ENCODE measurements around the gene MED13L. TPM values are rescaled to one million over a fixed set of nuclear protein-coding genes. Genes with fewer than 3 reads are reported as not detected.

Gene MED13L
- polyA plus RNA-seq, 1 donor from 2014 or later: 10.7 TPM

- Mint-ChIP-seq H3K27me3 (no peaks in the 10 kb centered on the region), H3K4me3 (peak overlapping the region in 1 of 4 donors; percentile 44), H3K9me3 (no peaks in the 10 kb centered on the region), H3K4me1 (peaks cover 33 to 52% (median 46%) of the 10 kb centered on the region in 3 donors), H3K36me3 (no peaks in the 10 kb centered on the region), H3K27ac (peak overlapping the region in 1 of 3 donors; percentile 60)
Measured at GRCh38 chr12:116166306-116166705, 111.2 kb downstream of the MED13L start.

DNA sequence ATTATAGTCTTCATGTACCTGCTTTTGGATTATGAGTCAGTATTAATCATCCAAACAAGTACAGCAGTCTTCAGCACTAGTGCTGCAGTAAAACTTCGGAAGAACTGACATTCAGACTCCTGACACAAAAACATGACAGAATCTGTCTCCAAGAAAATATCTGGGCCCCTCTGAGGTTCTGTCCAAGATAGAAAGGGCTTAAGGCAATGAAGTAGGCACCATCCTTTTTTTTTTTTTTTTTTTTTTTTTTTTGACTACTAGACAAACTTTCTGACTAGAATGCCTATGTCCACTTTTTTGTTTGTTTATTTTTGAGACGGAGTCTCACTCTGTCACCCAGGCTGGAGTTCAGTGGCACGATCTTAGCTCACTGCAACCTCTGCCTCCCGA is 112.5 kb downstream of the MED13L start:
- no peaks in the 10 kb centered on the region for H3K36me3 Mint-ChIP-seq
- peak overlapping the region in 2 of 3 donors; percentile 43 to 53 for H3K27ac Mint-ChIP-seq
- H3K9me3 Mint-ChIP-seq: no peaks in the 10 kb centered on the region
- no peaks in the 10 kb centered on the region for H3K27me3 Mint-ChIP-seq
- H3K4me1 Mint-ChIP-seq: peaks cover 35 to 51% (median 48%) of the 10 kb centered on the region in 3 donors
- no peak overlapping the region for H3K4me3 Mint-ChIP-seq

DNA sequence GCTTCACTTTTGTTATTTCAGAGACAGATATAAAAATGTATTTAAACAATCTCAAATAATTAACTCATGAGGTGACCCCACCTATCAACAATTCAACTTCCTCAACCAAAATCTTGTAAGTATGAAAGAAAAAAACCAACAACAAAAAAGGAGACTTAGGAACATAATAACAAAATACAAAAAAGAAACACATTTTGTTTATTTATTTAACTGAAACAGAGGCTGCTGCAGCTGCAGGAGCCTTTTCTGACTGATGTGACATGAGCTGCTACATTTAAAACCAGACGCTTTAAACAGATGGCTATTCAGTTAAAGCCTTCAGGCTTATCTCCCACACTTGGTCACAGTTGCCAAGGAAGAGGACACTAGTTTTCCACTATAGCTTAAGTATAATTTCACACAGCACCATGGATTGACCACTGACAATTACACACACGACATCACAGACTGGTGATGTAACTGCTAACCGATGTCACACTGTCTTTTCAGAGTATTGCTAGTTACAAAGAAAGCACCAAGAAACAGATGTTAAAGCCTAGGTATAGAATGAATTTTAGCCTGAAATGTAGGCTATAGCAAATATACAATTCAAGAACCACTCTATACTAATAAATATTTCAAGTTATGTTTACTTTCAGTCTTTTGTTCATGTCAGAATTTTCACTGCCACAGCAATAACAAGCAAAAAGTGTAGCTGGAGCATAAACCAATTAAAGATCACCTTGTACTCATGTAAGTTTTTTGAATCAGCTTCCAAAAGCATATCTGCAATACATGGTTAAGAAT is 113.0 kb downstream of the MED13L start:
- Mint-ChIP-seq H3K4me1 (peaks cover 33 to 48% (median 44%) of the 10 kb centered on the region in 3 donors), H3K36me3 (no peaks in the 10 kb centered on the region), H3K4me3 (no peak overlapping the region), H3K9me3 (no peaks in the 10 kb centered on the region), H3K27me3 (no peaks in the 10 kb centered on the region), H3K27ac (peak overlapping the region in 1 of 3 donors; percentile 40)

GRCh38 chr12:116162071-116162470 is 115.4 kb downstream of the MED13L start:
- H3K4me3 Mint-ChIP-seq: peak overlapping the region in 1 of 4 donors; percentile 56
- H3K27me3 Mint-ChIP-seq: no peaks in the 10 kb centered on the region
- peaks cover 36 to 62% (median 58%) of the 10 kb centered on the region in 3 donors for H3K4me1 Mint-ChIP-seq
- H3K36me3 Mint-ChIP-seq: no peaks in the 10 kb centered on the region
- H3K9me3 Mint-ChIP-seq: no peaks in the 10 kb centered on the region
- H3K27ac Mint-ChIP-seq: no peak overlapping the region

- no peaks in the 10 kb centered on the region for H3K36me3 Mint-ChIP-seq
- no peak overlapping the region for H3K4me3 Mint-ChIP-seq
- H3K9me3 Mint-ChIP-seq: no peaks in the 10 kb centered on the region
- no peak overlapping the region for H3K27ac Mint-ChIP-seq
- H3K4me1 Mint-ChIP-seq: peaks cover 40 to 61% (median 60%) of the 10 kb centered on the region in 3 donors
- H3K27me3 Mint-ChIP-seq: no peaks in the 10 kb centered on the region
Measured at GRCh38 chr12:116161588-116161987, 115.9 kb downstream of the MED13L start.

DNA sequence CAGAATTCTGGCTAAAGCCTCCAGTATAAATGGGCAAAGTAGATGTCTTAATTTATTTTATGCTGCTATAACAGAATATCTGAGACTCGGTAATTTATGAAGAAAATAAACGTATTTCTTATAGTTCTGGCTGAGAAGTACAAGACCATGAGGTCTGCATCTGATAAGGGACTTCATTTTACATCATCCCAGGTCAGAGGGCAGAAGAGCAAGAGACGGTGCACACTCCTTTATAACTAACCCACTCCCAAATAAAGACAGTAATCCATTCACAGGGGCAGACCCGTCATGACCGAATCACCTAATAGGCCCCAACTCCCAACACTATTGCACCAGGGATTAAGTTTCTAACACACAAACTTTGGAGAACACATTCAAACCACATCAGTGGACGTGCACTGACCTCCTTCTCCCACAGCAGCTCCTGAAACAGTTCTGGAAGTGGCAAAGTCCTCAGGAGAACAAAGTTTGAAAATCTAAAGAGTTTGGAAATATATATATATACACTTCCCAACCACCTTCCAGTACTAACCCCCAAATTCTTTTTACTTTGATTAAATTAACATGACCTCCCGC is 116.5 kb downstream of the MED13L start:
- no peaks in the 10 kb centered on the region for H3K9me3 Mint-ChIP-seq

GRCh38 chr12:116160231-116160630 is 117.3 kb downstream of the MED13L start:
- Mint-ChIP-seq H3K4me1 (peaks cover 34 to 52% (median 49%) of the 10 kb centered on the region in 3 donors), H3K27me3 (no peaks in the 10 kb centered on the region), H3K36me3 (no peaks in the 10 kb centered on the region), H3K9me3 (no peaks in the 10 kb centered on the region), H3K27ac (no peak overlapping the region), H3K4me3 (no peak overlapping the region)

More for the DNA sequence above, 116.5 kb downstream of the MED13L start:
- Mint-ChIP-seq H3K4me1 (peaks cover 38 to 59% (median 56%) of the 10 kb centered on the region in 3 donors), H3K36me3 (no peaks in the 10 kb centered on the region), H3K27me3 (no peaks in the 10 kb centered on the region), H3K4me3 (no peak overlapping the region), H3K27ac (no peak overlapping the region)

DNA sequence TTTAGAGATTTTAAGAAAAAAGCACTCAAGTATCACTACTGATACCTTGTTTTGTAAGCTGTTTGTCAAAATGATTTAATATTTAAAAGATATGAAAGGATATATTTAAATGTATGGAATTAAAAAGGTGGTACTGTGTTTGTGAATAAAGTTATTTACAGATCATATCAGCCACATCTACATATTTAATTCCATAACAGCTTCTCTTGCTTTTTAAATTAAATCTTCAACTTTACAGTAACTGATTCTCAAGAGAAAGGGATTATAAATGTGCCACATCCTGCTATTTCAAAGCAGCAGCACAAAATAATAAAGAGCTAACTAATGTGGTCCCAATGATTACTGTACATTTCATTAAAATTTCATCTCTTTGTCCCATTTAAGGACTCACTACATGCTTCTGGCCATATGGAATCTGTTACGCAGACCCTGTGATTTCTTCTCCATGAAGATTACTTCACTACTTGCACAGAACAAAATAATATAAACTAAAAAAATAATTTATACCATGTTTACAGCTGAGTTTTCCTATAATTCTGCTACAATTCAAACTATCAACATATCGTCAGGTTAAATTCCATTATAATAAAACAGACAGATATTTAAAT is 117.8 kb downstream of the MED13L start:
- Mint-ChIP-seq H3K4me3 (no peak overlapping the region), H3K4me1 (peaks cover 30 to 48% (median 46%) of the 10 kb centered on the region in 3 donors), H3K27me3 (no peaks in the 10 kb centered on the region)

DNA sequence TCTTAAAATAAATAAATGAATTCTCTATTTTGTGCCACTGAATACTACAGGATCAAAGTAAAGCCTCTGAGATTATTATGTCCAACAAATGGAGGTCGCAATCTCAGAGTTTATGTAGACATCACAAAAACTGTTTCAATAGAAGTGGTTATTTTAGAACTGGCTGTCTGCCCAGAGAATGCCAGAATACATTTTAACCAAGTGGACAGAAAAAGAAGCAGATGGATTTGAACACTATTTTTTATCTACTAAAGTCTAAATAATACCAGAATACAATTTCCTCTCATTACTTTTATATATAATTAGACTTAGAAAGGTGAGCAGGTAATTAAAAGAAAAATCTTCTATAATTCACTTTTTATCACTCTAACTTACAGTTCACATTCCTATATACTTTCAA is 118.3 kb downstream of the MED13L start:
- H3K27ac Mint-ChIP-seq: no peak overlapping the region
- no peaks in the 10 kb centered on the region for H3K27me3 Mint-ChIP-seq
- no peaks in the 10 kb centered on the region for H3K36me3 Mint-ChIP-seq
- H3K4me1 Mint-ChIP-seq: peaks cover 28 to 44% (median 40%) of the 10 kb centered on the region in 3 donors
- H3K4me3 Mint-ChIP-seq: no peak overlapping the region
- H3K9me3 Mint-ChIP-seq: no peaks in the 10 kb centered on the region

More for the DNA sequence above, 117.8 kb downstream of the MED13L start:
- Mint-ChIP-seq H3K27ac (no peak overlapping the region), H3K36me3 (no peaks in the 10 kb centered on the region), H3K9me3 (no peaks in the 10 kb centered on the region)

DNA sequence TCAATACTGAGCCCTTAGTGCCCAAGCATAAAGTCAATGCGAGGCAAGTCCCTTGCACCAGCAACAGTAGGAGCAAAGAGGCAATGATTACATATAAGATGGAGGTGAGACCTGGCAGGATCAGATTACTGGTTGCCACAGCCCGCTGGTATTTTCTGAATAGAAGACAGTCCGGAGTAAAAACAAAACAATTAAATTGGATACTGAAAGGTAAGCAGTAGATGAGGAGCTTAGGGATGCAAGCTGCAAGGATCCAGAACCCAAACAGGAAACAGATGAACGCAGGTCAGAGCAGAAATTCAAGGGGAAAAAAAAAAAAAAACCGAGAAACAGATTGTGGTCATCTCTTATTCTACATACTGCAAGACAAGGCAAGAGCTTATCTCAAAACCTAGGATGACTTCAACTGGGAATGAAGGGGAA is 119.6 kb downstream of the MED13L start:
- no peak overlapping the region for H3K4me3 Mint-ChIP-seq
- no peaks in the 10 kb centered on the region for H3K9me3 Mint-ChIP-seq
- H3K4me1 Mint-ChIP-seq: peaks cover 35 to 51% (median 46%) of the 10 kb centered on the region in 3 donors
- H3K27ac Mint-ChIP-seq: no peak overlapping the region
- H3K27me3 Mint-ChIP-seq: no peaks in the 10 kb centered on the region
- H3K36me3 Mint-ChIP-seq: no peaks in the 10 kb centered on the region

GRCh38 chr12:116156614-116157013 is 120.9 kb downstream of the MED13L start:
- H3K36me3 Mint-ChIP-seq: peaks cover 2% of the 10 kb centered on the region
- no peaks in the 10 kb centered on the region for H3K9me3 Mint-ChIP-seq
- H3K4me3 Mint-ChIP-seq: no peak overlapping the region
- peak overlapping the region in 1 of 3 donors; percentile 71 for H3K27ac Mint-ChIP-seq
- H3K27me3 Mint-ChIP-seq: no peaks in the 10 kb centered on the region
- peaks cover 34 to 54% (median 48%) of the 10 kb centered on the region in 3 donors for H3K4me1 Mint-ChIP-seq

DNA sequence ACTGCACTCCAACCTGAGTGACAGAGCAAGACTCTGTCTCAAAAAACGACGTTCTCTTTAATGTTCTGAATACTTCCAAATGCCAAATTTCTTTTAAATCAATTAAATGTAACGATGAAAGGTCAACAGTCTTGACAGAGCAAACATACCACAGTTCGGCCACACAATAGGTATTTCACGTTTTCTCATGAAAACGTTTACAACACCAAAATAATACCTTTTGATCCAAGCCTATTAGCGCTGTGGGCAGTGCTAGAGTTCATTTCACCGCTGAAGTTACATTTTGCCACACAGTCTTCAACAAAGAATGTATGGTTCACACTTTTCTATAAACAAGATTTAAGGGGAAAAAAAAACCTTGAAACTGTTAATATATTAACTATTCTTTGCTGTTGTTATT is 122.1 kb downstream of the MED13L start:
- H3K4me3 Mint-ChIP-seq: peak overlapping the region in 1 of 4 donors; percentile 13
- H3K36me3 Mint-ChIP-seq: peaks cover 2% of the 10 kb centered on the region
- peaks cover 34 to 56% (median 50%) of the 10 kb centered on the region in 3 donors for H3K4me1 Mint-ChIP-seq
- H3K9me3 Mint-ChIP-seq: no peaks in the 10 kb centered on the region
- no peaks in the 10 kb centered on the region for H3K27me3 Mint-ChIP-seq
- no peak overlapping the region for H3K27ac Mint-ChIP-seq

DNA sequence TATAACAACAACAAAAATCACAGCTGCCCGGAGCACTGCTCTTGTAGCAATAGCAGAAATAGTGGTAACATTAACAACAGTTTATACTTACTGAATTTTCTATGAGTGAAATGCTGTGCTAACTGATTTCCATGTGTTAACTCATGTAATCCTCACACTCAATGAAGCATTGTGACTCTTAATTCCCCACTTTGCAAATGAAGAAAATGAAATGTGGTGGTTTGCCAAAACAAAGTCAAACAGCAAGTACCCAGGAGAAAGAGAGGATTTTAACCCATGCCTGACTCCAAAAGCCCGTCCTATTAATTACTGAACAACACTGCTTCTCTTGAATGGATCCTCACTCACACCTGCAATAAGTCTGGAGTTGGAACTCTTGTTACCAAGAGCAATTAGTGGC is 123.5 kb downstream of the MED13L start:
- no peaks in the 10 kb centered on the region for H3K9me3 Mint-ChIP-seq
- peak overlapping the region in 2 of 3 donors; percentile 34 to 72 for H3K27ac Mint-ChIP-seq
- H3K27me3 Mint-ChIP-seq: no peaks in the 10 kb centered on the region
- no peak overlapping the region for H3K4me3 Mint-ChIP-seq
- H3K36me3 Mint-ChIP-seq: peaks cover 2% of the 10 kb centered on the region
- H3K4me1 Mint-ChIP-seq: peaks cover 39 to 64% (median 57%) of the 10 kb centered on the region in 3 donors

DNA sequence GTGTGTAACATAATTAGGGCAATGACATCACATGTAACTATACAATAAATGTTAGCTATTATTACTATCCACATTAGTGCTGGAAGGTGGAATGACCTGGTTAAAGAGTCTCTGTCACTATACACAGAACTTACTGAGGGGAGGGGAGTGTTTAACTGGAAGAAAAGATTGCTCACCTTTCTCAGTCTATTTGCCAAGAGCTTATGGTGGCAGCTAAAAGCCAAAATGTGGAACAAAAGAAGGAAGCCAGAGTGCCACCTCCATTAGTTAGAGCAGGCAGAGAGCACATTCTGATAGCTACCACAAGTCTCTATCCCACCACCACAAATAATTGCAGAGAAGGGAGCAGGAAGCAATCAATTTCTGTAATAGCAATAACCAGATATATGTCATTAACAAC is 124.4 kb downstream of the MED13L start:
- Mint-ChIP-seq H3K9me3 (no peaks in the 10 kb centered on the region), H3K27ac (no peak overlapping the region), H3K36me3 (peaks cover 2% of the 10 kb centered on the region), H3K4me3 (no peak overlapping the region), H3K4me1 (peaks cover 44 to 64% (median 54%) of the 10 kb centered on the region in 3 donors), H3K27me3 (no peaks in the 10 kb centered on the region)

DNA sequence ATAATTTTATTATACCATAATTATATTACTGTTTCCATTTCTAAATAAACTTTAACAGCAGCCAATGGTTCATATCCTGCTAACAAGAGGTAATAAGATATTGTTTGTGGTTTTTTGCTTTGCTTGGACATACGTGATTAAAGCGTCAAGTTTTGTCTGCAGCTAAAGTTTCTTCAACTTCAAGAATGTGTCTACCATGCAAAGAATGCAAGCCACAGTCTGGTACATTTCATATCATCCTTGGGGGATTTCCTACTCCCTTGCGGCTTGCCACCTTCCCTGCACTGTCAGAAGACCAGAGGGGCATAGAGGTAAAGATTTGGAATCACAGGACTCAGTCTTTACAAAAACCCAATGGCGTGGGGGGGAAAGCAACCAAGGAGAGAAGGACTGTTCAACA is 125.2 kb downstream of the MED13L start:
- peaks cover 40 to 56% (median 45%) of the 10 kb centered on the region in 3 donors for H3K4me1 Mint-ChIP-seq
- peak overlapping the region in 2 of 4 donors; percentile 13 to 49 for H3K4me3 Mint-ChIP-seq
- peaks cover 2% of the 10 kb centered on the region for H3K36me3 Mint-ChIP-seq
- H3K9me3 Mint-ChIP-seq: no peaks in the 10 kb centered on the region
- H3K27me3 Mint-ChIP-seq: no peaks in the 10 kb centered on the region
- no peak overlapping the region for H3K27ac Mint-ChIP-seq

Data from IgD-negative memory B cell (primary cell).